Measurements from ENCODE around the gene LAMA2.

LAMA2 gene

DNA sequence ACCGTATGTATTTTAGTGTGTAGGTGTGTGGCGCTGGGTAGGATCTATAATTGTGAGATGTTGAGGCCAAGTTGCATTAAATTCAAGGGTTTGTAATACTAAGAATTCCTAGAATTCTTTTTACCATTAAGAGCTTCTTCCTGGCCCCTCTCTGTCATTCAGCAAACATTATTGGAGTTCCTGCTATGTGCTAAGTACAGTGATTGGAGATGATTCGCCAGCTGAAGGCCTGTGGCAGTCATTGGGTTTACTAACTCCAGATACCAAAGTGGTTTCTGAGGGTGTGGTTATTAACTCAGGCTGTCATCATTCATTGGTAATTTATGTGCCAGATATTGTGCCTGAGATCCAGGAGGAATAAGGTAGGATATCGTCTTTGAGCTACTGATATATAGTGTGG is 167.1 kb downstream of the LAMA2 start:
- TF ChIP-seq POLR2AphosphoS5 (IDR thresholded peaks at IDR 0.05; ENCODE audit: low read depth, low read length): no peak
- no peak for TF ChIP-seq SIN3A (IDR thresholded peaks at IDR 0.05; ENCODE audit: borderline replicate concordance, insufficient read depth, low read length)

GRCh38 chr6:129055796-129056195 is 172.9 kb downstream of the LAMA2 start:
- TF ChIP-seq SIN3A (IDR thresholded peaks at IDR 0.05; ENCODE audit: borderline replicate concordance, insufficient read depth, low read length) (no peak), TAF1 (IDR thresholded peaks at IDR 0.05; ENCODE audit: borderline replicate concordance, insufficient read depth, low read length) (no peak), FOXP2 (optimal IDR thresholded peaks at IDR 0.05; ENCODE audit: borderline replicate concordance, extremely low read depth, extremely low read length, insufficient read depth) (no peak), POLR2AphosphoS5 (IDR thresholded peaks at IDR 0.05; ENCODE audit: low read depth, low read length) (no peak)
- TF ChIP-seq, protein P1, sequence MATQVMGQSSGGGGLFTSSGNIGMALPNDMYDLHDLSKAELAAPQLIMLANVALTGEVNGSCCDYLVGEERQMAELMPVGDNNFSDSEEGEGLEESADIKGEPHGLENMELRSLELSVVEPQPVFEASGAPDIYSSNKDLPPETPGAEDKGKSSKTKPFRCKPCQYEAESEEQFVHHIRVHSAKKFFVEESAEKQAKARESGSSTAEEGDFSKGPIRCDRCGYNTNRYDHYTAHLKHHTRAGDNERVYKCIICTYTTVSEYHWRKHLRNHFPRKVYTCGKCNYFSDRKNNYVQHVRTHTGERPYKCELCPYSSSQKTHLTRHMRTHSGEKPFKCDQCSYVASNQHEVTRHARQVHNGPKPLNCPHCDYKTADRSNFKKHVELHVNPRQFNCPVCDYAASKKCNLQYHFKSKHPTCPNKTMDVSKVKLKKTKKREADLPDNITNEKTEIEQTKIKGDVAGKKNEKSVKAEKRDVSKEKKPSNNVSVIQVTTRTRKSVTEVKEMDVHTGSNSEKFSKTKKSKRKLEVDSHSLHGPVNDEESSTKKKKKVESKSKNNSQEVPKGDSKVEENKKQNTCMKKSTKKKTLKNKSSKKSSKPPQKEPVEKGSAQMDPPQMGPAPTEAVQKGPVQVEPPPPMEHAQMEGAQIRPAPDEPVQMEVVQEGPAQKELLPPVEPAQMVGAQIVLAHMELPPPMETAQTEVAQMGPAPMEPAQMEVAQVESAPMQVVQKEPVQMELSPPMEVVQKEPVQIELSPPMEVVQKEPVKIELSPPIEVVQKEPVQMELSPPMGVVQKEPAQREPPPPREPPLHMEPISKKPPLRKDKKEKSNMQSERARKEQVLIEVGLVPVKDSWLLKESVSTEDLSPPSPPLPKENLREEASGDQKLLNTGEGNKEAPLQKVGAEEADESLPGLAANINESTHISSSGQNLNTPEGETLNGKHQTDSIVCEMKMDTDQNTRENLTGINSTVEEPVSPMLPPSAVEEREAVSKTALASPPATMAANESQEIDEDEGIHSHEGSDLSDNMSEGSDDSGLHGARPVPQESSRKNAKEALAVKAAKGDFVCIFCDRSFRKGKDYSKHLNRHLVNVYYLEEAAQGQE (IDR thresholded peaks at IDR 0.05; ENCODE audit: insufficient read depth in 1 of 2, low read depth in 2 of 2, low read length in 2 of 2): no peak

- TF ChIP-seq FOXP2 (optimal IDR thresholded peaks at IDR 0.05; ENCODE audit: borderline replicate concordance, extremely low read depth, extremely low read length, insufficient read depth) (no peak), SIN3A (IDR thresholded peaks at IDR 0.05; ENCODE audit: borderline replicate concordance, insufficient read depth, low read length) (no peak), TAF1 (IDR thresholded peaks at IDR 0.05; ENCODE audit: borderline replicate concordance, insufficient read depth, low read length) (no peak), POLR2AphosphoS5 (IDR thresholded peaks at IDR 0.05; ENCODE audit: low read depth, low read length) (no peak)
- TF ChIP-seq, protein P1 (IDR thresholded peaks at IDR 0.05; ENCODE audit: insufficient read depth in 1 of 2, low read depth in 2 of 2, low read length in 2 of 2): no peak
These were observed 176.7 kb downstream of the LAMA2 start for GRCh38 chr6:129059650-129060049.

GRCh38 chr6:129069006-129069405 is 186.1 kb downstream of the LAMA2 start:
- TF ChIP-seq TAF1 (IDR thresholded peaks at IDR 0.05; ENCODE audit: borderline replicate concordance, insufficient read depth, low read length) (no peak), POLR2AphosphoS5 (IDR thresholded peaks at IDR 0.05; ENCODE audit: low read depth, low read length) (no peak), SIN3A (IDR thresholded peaks at IDR 0.05; ENCODE audit: borderline replicate concordance, insufficient read depth, low read length) (no peak), FOXP2 (optimal IDR thresholded peaks at IDR 0.05; ENCODE audit: borderline replicate concordance, extremely low read depth, extremely low read length, insufficient read depth) (no peak)
- TF ChIP-seq, protein P1 (IDR thresholded peaks at IDR 0.05; ENCODE audit: insufficient read depth in 1 of 2, low read depth in 2 of 2, low read length in 2 of 2): no peak

- TF ChIP-seq FOXP2 (optimal IDR thresholded peaks at IDR 0.05; ENCODE audit: borderline replicate concordance, extremely low read depth, extremely low read length, insufficient read depth) (no peak), POLR2AphosphoS5 (IDR thresholded peaks at IDR 0.05; ENCODE audit: low read depth, low read length) (no peak)
- TF ChIP-seq, protein P1 (IDR thresholded peaks at IDR 0.05; ENCODE audit: insufficient read depth in 1 of 2, low read depth in 2 of 2, low read length in 2 of 2): no peak
These were observed 190.1 kb downstream of the LAMA2 start for GRCh38 chr6:129073051-129073450.

Measured in PFSK-1 (cell line).